SK-N-SH (cell line): ENCODE results near the gene TMEM243. TPM values are rescaled to one million over a fixed set of nuclear protein-coding genes. Genes with fewer than 3 reads are reported as not detected.

Experiments used
- CTCF ChIA-PET: fragments of 300-600, 350-600 bp; formaldehyde crosslinking; extraction: SDS; loops from one replicate; lab custom pipeline; 2021; lab: Yijun Ruan, JAX
- POLR2A ChIA-PET: fragments of 350-600 bp; sonication (Branson Sonifier 250); formaldehyde crosslinking; extraction: SDS; loops from one replicate; lab custom pipeline; 2020; ENCODE audit warnings: antibody characterized with exemption, inconsistent platforms; lab: Yijun Ruan, JAX
- DNase-seq: peaks from one replicate; pipeline ENCODE4 v3.0.0; 2012
- H2AFZ ChIP-seq: fragments of 200-600 bp; sonication (generic); 2 replicates; pipeline ENCODE4 v1.8.1; 2016; ENCODE audit warnings: antibody characterized with exemption, mild to moderate bottlenecking, low read depth
- H3F3A ChIP-seq: fragments of 200-600 bp; sonication (generic); replicated peaks from 2 replicates; pipeline ENCODE3; 2016; ENCODE audit warnings: antibody characterized with exemption, mild to moderate bottlenecking; ENCODE audit not compliant: insufficient read depth
- H3K27ac ChIP-seq, 2 experiments: fragments of 200-500 bp in 1 of 2; fragments of 200-600 bp in 1 of 2; sonication (Bioruptor generic) in 1 of 2; sonication (generic), shearing (Covaris generic) in 1 of 2; 2 replicates each; pipeline versions ENCODE4 v1.5.1 to v1.6.1; 2014 to 2016; ENCODE audit warnings: low read depth in 2 of 2, inconsistent platforms in 1 of 2, low read length in 1 of 2, mild to moderate bottlenecking in 1 of 2, mixed read lengths in 1 of 2
- H3K27me3 ChIP-seq: fragments of 200-600 bp; sonication (generic), shearing (Covaris generic); 2 replicates; pipeline ENCODE4 v1.6.1; 2016; ENCODE audit warnings: mixed run types; ENCODE audit not compliant: insufficient read depth
- H3K36me3 ChIP-seq, 2 experiments: fragments of 200-500 bp in 1 of 2; fragments of 200-600 bp in 1 of 2; sonication (Bioruptor generic) in 1 of 2; sonication (generic) in 1 of 2; replicated peaks in 1 of 2; 2 replicates each; pipeline versions ENCODE3 to v1.5.1; 2014 to 2016; ENCODE audit warnings: low read length in 1 of 2, mild to moderate bottlenecking in 1 of 2; ENCODE audit not compliant: insufficient read depth in 2 of 2, control insufficient read depth in 1 of 2
- H3K4me1 ChIP-seq, 2 experiments: fragments of 200-500 bp in 1 of 2; fragments of 200-600 bp in 1 of 2; sonication (Bioruptor generic) in 1 of 2; sonication (generic), shearing (Covaris generic) in 1 of 2; 2 replicates each; pipeline versions ENCODE4 v1.5.1 to v1.6.1; 2014 to 2016; ENCODE audit warnings: low read depth in 1 of 2, low read length in 1 of 2, mixed run types in 1 of 2; ENCODE audit not compliant: insufficient read depth in 2 of 2, control insufficient read depth in 1 of 2
- H3K4me2 ChIP-seq: fragments of 200-600 bp; sonication (generic), shearing (Covaris generic); 2 replicates; pipeline ENCODE4 v1.6.1; 2017; ENCODE audit warnings: mixed run types
- H3K4me3 ChIP-seq, 2 experiments: fragments of 200-500 bp in 1 of 2; fragments of 200-600 bp in 1 of 2; sonication (Bioruptor generic) in 1 of 2; sonication (generic), shearing (Covaris generic) in 1 of 2; 2 replicates each; pipeline versions ENCODE4 v1.5.1 to v1.8.1; 2014 to 2016; ENCODE audit warnings: low read depth in 2 of 2, inconsistent platforms in 1 of 2, low read length in 1 of 2, mild to moderate bottlenecking in 1 of 2, mixed read lengths in 1 of 2, moderate library complexity in 1 of 2
- H3K79me2 ChIP-seq: fragments of 200-600 bp; sonication (generic); 2 replicates; pipeline ENCODE4 v1.8.1; 2017; ENCODE audit warnings: mild to moderate bottlenecking; ENCODE audit not compliant: insufficient read depth
- H3K9ac ChIP-seq: fragments of 200-600 bp; sonication (generic); 2 replicates; pipeline ENCODE4 v1.6.1; 2017; ENCODE audit warnings: mixed run types
- H3K9me2 ChIP-seq: fragments of 200-600 bp; sonication (generic); 2 replicates; pipeline ENCODE4 v1.6.1; 2017; ENCODE audit warnings: mixed run types
- H3K9me3 ChIP-seq: fragments of 200-600 bp; sonication (generic); 2 replicates; pipeline ENCODE4 v1.6.1; 2017; ENCODE audit warnings: mixed run types, mild to moderate bottlenecking, moderate library complexity
- H4K20me1 ChIP-seq: fragments of 200-600 bp; sonication (generic); 2 replicates; pipeline ENCODE4 v1.6.1; 2017; ENCODE audit warnings: mild to moderate bottlenecking, mixed run types; ENCODE audit not compliant: insufficient read depth
- FOXJ3 ChIP-seq: sonication (generic); formaldehyde crosslinking; IDR thresholded peaks from 2 replicates; pipeline ENCODE4 v1.5.1; 2020; ENCODE audit warnings: mild to moderate bottlenecking, missing genetic modification reagents
- FOXM1 ChIP-seq: IDR thresholded peaks from 2 replicates; pipeline ENCODE4 v1.4.0; 2012; ENCODE audit warnings: low read depth, mild to moderate bottlenecking
- MXI1 ChIP-seq: IDR thresholded peaks from 2 replicates; pipeline ENCODE4 v1.6.1; 2012; ENCODE audit warnings: mild to moderate bottlenecking, low read depth, low read length, improper control_type of control experiment
- RAD21 ChIP-seq: IDR thresholded peaks from 2 replicates; pipeline ENCODE4 v1.6.1; 2012; ENCODE audit warnings: mild to moderate bottlenecking, low read length
- SMC3 ChIP-seq: IDR thresholded peaks from 2 replicates; pipeline ENCODE4 v1.6.1; 2012; ENCODE audit warnings: low read depth, low read length, improper control_type of control experiment
- TAF1 ChIP-seq: IDR thresholded peaks from 2 replicates; pipeline ENCODE4 v1.6.1; 2012; ENCODE audit warnings: low read depth, mild to moderate bottlenecking, low read length, moderate library complexity, borderline replicate concordance
- USF1 ChIP-seq: IDR thresholded peaks from 2 replicates; pipeline ENCODE4 v1.4.0; 2012; ENCODE audit warnings: low read depth, borderline replicate concordance
- WGBS: methylation state at CpG from one replicate; pipeline ENCODE4 v1.1.6; 2017; ENCODE audit warnings: low lambda C conversion rate; 5-methylcytosine and 5-hydroxymethylcytosine counted together
- polyA plus RNA-seq, 3 experiments: library from polyadenylated mRNA; depleted of rRNA; stranded (reverse); fragments of >200 nt; gene quantifications; 2 replicates each; pipeline ENCODE4 v1.2.3, GENCODE V29; 2012
- TF ChIP-seq, protein P1 (sequence below): fragments of 200-600 bp; sonication (generic); IDR thresholded peaks from 2 replicates; pipeline ENCODE4 v1.6.1; 2017; ENCODE audit warnings: antibody characterized with exemption, mild to moderate bottlenecking, moderate library complexity
- TF ChIP-seq, protein P2 (sequence below): IDR thresholded peaks from 2 replicates; pipeline ENCODE4 v1.4.0; 2012; ENCODE audit warnings: low read depth, borderline replicate concordance
- TF ChIP-seq, protein P3 (sequence below): IDR thresholded peaks from 2 replicates; pipeline ENCODE4 v1.4.0; 2012; ENCODE audit warnings: low read depth

The TMEM243 gene
- polyA plus RNA-seq, 1 of the 3 experiments (the other 2 are of a cell fraction): 31.1 TPM

DNA sequence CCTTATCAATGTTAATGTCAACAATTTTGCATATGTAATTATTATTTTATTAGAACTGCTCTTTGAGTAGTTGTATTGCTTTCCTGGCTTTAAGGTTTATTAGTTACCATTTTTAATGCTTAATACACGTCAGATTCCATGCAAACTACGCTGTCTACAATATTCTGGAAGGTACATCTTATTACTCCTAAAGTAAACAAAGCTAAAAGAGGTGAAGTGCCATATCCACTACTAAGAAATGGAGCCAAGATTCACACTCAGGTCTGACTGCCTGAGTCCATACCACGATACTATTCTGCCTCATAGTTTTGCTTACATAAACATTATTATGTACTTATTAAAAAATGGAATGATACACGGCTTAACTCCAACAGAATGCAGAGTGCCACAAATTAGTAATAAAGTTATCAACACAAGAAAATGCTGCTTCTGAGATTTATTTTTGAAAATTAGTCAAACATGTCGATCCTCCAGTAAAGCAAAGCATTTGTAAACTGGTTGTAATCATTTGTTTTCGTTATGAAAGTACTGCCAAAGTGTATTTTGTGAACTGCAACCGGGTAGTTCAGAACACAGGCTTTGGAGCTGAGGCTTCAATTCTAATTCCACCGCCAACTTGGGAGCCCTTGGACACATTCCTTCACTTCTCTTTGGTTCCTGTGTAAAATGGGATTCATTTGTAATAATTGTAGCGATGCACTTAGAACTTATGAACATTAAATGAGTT, 68.4 kb downstream of the TMEM243 start:
- H3K79me2 ChIP-seq: peaks cover 34% of the 10 kb centered on the region
- no peaks in the 10 kb centered on the region for H3K9me3 ChIP-seq
- H3K4me3 ChIP-seq: peak overlapping the region; percentile 73 to 92
- peaks cover 14 to 29% of the 10 kb centered on the region in 2 experiments; a peak in 3 of 4 replicates for H3K4me1 ChIP-seq
- H3K36me3 ChIP-seq: peaks cover 15 to 19% of the 10 kb centered on the region in 2 experiments
- H3K9me2 ChIP-seq: no peaks in the 10 kb centered on the region
- CTCF ChIA-PET: interaction anchor here (1.2 to 11.5 kb wide), 6 partner anchors 93 to 235 kb away, joined by 3 to 295 read pairs (median 19); partner anchors contain the start of gene ELAPOR2
- no peaks in the 10 kb centered on the region for H3K27me3 ChIP-seq
- peak; percentile 35 for DNase-seq
- H4K20me1 ChIP-seq: peaks cover 27% of the 10 kb centered on the region
- WGBS: 40% methylated on average over 9 of the region's 9 CpGs
- POLR2A ChIA-PET: interaction anchor here (1.2 to 3.2 kb wide), 9 partner anchors 10 to 216 kb away, joined by 3 to 22 read pairs (median 6); partner anchors contain the start of genes ELAPOR2 and TMEM243
- no peak for TF ChIP-seq FOXM1
- TF ChIP-seq FOXJ3 (CRISPR knock-in tag): no peak
- TF ChIP-seq, protein P1, sequence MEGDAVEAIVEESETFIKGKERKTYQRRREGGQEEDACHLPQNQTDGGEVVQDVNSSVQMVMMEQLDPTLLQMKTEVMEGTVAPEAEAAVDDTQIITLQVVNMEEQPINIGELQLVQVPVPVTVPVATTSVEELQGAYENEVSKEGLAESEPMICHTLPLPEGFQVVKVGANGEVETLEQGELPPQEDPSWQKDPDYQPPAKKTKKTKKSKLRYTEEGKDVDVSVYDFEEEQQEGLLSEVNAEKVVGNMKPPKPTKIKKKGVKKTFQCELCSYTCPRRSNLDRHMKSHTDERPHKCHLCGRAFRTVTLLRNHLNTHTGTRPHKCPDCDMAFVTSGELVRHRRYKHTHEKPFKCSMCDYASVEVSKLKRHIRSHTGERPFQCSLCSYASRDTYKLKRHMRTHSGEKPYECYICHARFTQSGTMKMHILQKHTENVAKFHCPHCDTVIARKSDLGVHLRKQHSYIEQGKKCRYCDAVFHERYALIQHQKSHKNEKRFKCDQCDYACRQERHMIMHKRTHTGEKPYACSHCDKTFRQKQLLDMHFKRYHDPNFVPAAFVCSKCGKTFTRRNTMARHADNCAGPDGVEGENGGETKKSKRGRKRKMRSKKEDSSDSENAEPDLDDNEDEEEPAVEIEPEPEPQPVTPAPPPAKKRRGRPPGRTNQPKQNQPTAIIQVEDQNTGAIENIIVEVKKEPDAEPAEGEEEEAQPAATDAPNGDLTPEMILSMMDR: no peak
- no peak for TF ChIP-seq MXI1
- no peak for TF ChIP-seq TAF1
- TF ChIP-seq, all 33 proteins: peak for 0
- Histone ChIP-seq H2AFZ (peak overlapping the region; percentile 87), H3F3A (peaks cover 20% of the 10 kb centered on the region), H3K27ac (peak overlapping the region; percentile 96 to 99), H3K9ac (peak overlapping the region; percentile 96), H3K4me2 (peak overlapping the region; percentile 79)

DNA sequence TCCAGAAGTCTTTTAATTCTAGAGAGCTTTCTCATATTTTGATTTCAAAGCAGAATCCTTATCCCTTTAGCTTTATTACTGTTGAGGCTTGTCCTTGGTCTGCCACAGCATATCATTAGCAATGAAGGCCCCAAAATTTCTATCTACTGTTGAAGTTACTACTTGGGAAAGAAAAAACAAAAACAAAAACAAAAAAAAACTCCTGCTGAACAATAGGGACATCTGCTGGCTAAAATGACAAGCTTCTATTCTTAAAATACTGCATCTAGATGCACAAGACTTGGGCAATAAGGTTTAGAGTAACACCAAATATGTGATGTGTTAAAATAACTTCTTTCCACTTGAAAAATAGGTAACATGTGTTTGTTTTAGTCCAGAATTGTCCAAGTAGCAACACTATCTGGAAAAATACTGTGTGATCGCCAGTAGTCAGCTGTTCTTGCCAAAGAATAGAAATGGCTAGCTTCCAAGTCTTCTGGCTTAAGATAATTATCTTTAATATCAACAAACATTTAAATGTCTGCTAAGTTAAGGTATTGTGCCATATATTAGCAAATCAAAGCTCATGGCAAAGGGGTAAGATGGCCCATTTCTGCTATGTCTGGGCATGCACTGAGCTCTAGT, 71.1 kb downstream of the TMEM243 start:
- peak; percentile 50 for DNase-seq
- H3K9me3 ChIP-seq: no peaks in the 10 kb centered on the region
- peaks cover 6% of the 10 kb centered on the region for H3K79me2 ChIP-seq
- no peak overlapping the region for H3K4me2 ChIP-seq
- H3K27me3 ChIP-seq: no peaks in the 10 kb centered on the region
- ChIA-PET CTCF (interaction anchor here (0.6 to 11.5 kb wide), 67 partner anchors 9 to 646 kb away, joined by 3 to 295 read pairs (median 5); partner anchors contain the start of genes ELAPOR2 and TMEM243), POLR2A (no interaction called here)
- no peaks in the 10 kb centered on the region for H3K9me2 ChIP-seq
- no peak overlapping the region for H2AFZ ChIP-seq
- H3K4me1 ChIP-seq: peaks cover 0 to 5% of the 10 kb centered on the region in 2 experiments; a peak in 2 of 4 replicates
- no peaks in the 10 kb centered on the region; the same call in 1 of the 2 replicates for H4K20me1 ChIP-seq
- H3K27ac ChIP-seq: no peak overlapping the region
- no peak for TF ChIP-seq USF1
- TF ChIP-seq, protein P2, sequence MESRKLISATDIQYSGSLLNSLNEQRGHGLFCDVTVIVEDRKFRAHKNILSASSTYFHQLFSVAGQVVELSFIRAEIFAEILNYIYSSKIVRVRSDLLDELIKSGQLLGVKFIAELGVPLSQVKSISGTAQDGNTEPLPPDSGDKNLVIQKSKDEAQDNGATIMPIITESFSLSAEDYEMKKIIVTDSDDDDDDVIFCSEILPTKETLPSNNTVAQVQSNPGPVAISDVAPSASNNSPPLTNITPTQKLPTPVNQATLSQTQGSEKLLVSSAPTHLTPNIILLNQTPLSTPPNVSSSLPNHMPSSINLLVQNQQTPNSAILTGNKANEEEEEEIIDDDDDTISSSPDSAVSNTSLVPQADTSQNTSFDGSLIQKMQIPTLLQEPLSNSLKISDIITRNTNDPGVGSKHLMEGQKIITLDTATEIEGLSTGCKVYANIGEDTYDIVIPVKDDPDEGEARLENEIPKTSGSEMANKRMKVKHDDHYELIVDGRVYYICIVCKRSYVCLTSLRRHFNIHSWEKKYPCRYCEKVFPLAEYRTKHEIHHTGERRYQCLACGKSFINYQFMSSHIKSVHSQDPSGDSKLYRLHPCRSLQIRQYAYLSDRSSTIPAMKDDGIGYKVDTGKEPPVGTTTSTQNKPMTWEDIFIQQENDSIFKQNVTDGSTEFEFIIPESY: no peak
- TF ChIP-seq SMC3: peak; percentile 81
- TF ChIP-seq, protein P1: peak; percentile 92
- TF ChIP-seq, protein P3, sequence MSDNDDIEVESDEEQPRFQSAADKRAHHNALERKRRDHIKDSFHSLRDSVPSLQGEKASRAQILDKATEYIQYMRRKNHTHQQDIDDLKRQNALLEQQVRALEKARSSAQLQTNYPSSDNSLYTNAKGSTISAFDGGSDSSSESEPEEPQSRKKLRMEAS: no peak
- peak; percentile 89 for TF ChIP-seq RAD21
- no peak overlapping the region for H3K9ac ChIP-seq
- H3K4me3 ChIP-seq: no peak overlapping the region
- 23% methylated on average over 1 of the region's 1 CpG for WGBS
- no peaks in the 10 kb centered on the region for H3K36me3 ChIP-seq
- peaks cover 15% of the 10 kb centered on the region for H3F3A ChIP-seq
